Panc1 (cell line): ENCODE measurements around the gene AKAP13. TPM values are rescaled to one million over a fixed set of nuclear protein-coding genes. Genes with fewer than 3 reads are reported as not detected.

Experiments used
- ATAC-seq: fragments of 200-7000 bp; cut with Tn5 transposase; 2 replicates; pipeline ENCODE4 v1.9.1; 2020; ENCODE audit warnings: mild to moderate bottlenecking, moderate library complexity
- BruUV-seq: library from RNA; stranded (reverse); fragments of 400-500 nt; replicated peaks from 2 replicates; lab custom pipeline; 2021; lab: Mats Ljungman, UMichigan
- CTCF ChIA-PET: fragments of 300-600 bp; sonication (Branson Sonifier 250); formaldehyde crosslinking; loops from one replicate; lab custom pipeline; 2022; ENCODE audit warnings: antibody characterized with exemption; lab: Charles Lee
- POLR2A ChIA-PET: fragments of 300-600 bp; sonication (Branson Sonifier 250); formaldehyde crosslinking; loops from one replicate; lab custom pipeline; 2022; ENCODE audit warnings: antibody characterized with exemption; lab: Charles Lee
- DNase-seq: peaks from one replicate; pipeline ENCODE4 v3.0.0-alpha.2; 2010; ENCODE audit warnings: low read depth, low spot score
- H3K27ac ChIP-seq: 2 replicates; pipeline ENCODE4 v1.5.1; 2011; ENCODE audit warnings: mild to moderate bottlenecking, low read length, inconsistent platforms
- H3K27me3 ChIP-seq: fragments of 200-500 bp; sonication (Bioruptor generic); 2 replicates; pipeline ENCODE4 v1.6.0; 2014; ENCODE audit warnings: low read length, inconsistent platforms; ENCODE audit not compliant: control insufficient read depth, insufficient read depth
- H3K36me3 ChIP-seq: fragments of 200-500 bp; sonication (Bioruptor generic); 2 replicates; pipeline ENCODE4 v1.5.1; 2014; ENCODE audit warnings: inconsistent platforms, mild to moderate bottlenecking, low read length, moderate library complexity; ENCODE audit not compliant: control insufficient read depth, insufficient read depth
- H3K4me1 ChIP-seq: 2 replicates; pipeline ENCODE4 v1.5.1; 2011; ENCODE audit warnings: inconsistent platforms, mild to moderate bottlenecking, low read length, moderate library complexity; ENCODE audit not compliant: control insufficient read depth, insufficient read depth
- H3K4me3 ChIP-seq, 2 experiments: 2 replicates each; pipeline ENCODE4 v1.5.1; 2011 to 2012; ENCODE audit warnings: low read depth in 2 of 2, low read length in 2 of 2, mild to moderate bottlenecking in 2 of 2, inconsistent platforms in 1 of 2, moderate library complexity in 1 of 2
- H3K9me3 ChIP-seq: fragments of 200-500 bp; sonication (Bioruptor generic); 2 replicates; pipeline ENCODE4 v1.5.1; 2014; ENCODE audit warnings: low read depth, mild to moderate bottlenecking, inconsistent platforms, low read length, moderate library complexity; ENCODE audit not compliant: control insufficient read depth, insufficient read depth
- POLR2AphosphoS5 ChIP-seq: IDR thresholded peaks from 2 replicates; pipeline ENCODE4 v1.6.1; 2012; ENCODE audit warnings: mild to moderate bottlenecking, low read depth, low read length, moderate library complexity
- SIN3A ChIP-seq: IDR thresholded peaks from 2 replicates; pipeline ENCODE4 v1.6.1; 2012; ENCODE audit warnings: low read depth, mild to moderate bottlenecking, low read length, moderate library complexity, borderline replicate concordance; ENCODE audit not compliant: insufficient read depth
- TCF7L2 ChIP-seq: IDR thresholded peaks from 2 replicates; pipeline ENCODE4 v1.6.1; 2011; ENCODE audit warnings: mild to moderate bottlenecking, low read depth, low read length, inconsistent platforms
- in situ Hi-C: cut with HindIII; loops from 2 replicates; pipeline ENCODE4 v1.10.0; 2016; ENCODE audit warnings: low sequenced_read_pairs, low pct_unique_long_range_greater_than_20kb
- intact Hi-C: fragments of 100-400 bp; cut with micrococcal nuclease; formaldehyde crosslinking; loops from one replicate; pipeline ENCODE4 v1.10.0; 2022; ENCODE audit not compliant: unreplicated experiment
- total RNA-seq: library from RNA; stranded (reverse); gene quantifications from one replicate; pipeline ENCODE4 v1.2.1, GENCODE V29; 2021; ENCODE audit not compliant: unreplicated experiment
- TF ChIP-seq, protein P1 (sequence below), 2 experiments: IDR thresholded peaks; 2 replicates each; pipeline ENCODE4 v1.6.1; 2011 to 2012; ENCODE audit warnings: low read depth in 2 of 2, control low read depth in 1 of 2, low read length in 1 of 2, mild to moderate bottlenecking in 1 of 2, moderate library complexity in 1 of 2; ENCODE audit not compliant: insufficient read depth in 1 of 2
- TF ChIP-seq, protein P2 (sequence below): fragments of 450-650 bp; IDR thresholded peaks from 2 replicates; pipeline ENCODE4 v1.5.1; 2017; ENCODE audit warnings: mild to moderate bottlenecking

Gene AKAP13
- total RNA-seq, 1 experiment from 2014 or later: 94.2 TPM

DNA sequence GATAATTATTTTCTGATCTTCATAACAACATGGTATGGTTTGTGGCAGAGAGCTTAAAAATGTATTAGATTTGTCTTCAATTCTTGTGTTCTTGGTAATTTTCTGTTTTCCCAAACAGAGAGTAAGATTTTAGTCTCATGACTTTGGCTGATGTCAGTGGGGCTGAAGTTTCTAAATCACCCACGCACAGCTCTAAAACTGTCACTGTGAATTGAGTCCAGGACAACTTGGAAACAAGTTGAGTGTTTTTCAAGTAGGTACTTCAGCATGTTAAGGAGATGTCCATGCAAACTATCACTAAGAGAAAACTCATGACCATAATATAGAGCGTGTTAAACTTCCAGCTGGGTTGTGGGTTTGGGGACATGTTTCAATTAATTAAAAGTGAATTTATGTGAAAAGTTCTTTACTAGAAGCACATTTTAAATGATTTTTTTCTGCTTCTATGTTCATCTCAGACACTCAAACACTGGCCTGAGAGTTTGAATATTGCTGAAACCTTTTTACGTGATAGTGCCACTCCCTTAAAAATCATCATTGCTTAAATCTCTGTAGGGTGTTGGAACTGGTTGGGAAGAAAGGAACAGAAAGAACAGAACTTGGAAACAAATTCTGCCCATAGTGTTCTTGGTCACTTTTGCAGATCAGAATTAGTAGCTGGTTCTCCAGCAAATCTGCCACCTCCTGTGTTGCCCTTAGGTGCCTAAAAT lies 324.5 kb downstream of the AKAP13 start:
- in situ Hi-C loops: no loop called here
- H3K9me3 ChIP-seq: no peaks in the 10 kb centered on the region
- TF ChIP-seq POLR2AphosphoS5: no peak
- TF ChIP-seq, protein P1, sequence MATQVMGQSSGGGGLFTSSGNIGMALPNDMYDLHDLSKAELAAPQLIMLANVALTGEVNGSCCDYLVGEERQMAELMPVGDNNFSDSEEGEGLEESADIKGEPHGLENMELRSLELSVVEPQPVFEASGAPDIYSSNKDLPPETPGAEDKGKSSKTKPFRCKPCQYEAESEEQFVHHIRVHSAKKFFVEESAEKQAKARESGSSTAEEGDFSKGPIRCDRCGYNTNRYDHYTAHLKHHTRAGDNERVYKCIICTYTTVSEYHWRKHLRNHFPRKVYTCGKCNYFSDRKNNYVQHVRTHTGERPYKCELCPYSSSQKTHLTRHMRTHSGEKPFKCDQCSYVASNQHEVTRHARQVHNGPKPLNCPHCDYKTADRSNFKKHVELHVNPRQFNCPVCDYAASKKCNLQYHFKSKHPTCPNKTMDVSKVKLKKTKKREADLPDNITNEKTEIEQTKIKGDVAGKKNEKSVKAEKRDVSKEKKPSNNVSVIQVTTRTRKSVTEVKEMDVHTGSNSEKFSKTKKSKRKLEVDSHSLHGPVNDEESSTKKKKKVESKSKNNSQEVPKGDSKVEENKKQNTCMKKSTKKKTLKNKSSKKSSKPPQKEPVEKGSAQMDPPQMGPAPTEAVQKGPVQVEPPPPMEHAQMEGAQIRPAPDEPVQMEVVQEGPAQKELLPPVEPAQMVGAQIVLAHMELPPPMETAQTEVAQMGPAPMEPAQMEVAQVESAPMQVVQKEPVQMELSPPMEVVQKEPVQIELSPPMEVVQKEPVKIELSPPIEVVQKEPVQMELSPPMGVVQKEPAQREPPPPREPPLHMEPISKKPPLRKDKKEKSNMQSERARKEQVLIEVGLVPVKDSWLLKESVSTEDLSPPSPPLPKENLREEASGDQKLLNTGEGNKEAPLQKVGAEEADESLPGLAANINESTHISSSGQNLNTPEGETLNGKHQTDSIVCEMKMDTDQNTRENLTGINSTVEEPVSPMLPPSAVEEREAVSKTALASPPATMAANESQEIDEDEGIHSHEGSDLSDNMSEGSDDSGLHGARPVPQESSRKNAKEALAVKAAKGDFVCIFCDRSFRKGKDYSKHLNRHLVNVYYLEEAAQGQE (IDR thresholded peaks at IDR 0.05; ENCODE audit: insufficient read depth in 1 of 2, low read depth in 2 of 2, low read length in 1 of 2): no peak
- no peak for TF ChIP-seq TCF7L2
- TF ChIP-seq, protein P2, sequence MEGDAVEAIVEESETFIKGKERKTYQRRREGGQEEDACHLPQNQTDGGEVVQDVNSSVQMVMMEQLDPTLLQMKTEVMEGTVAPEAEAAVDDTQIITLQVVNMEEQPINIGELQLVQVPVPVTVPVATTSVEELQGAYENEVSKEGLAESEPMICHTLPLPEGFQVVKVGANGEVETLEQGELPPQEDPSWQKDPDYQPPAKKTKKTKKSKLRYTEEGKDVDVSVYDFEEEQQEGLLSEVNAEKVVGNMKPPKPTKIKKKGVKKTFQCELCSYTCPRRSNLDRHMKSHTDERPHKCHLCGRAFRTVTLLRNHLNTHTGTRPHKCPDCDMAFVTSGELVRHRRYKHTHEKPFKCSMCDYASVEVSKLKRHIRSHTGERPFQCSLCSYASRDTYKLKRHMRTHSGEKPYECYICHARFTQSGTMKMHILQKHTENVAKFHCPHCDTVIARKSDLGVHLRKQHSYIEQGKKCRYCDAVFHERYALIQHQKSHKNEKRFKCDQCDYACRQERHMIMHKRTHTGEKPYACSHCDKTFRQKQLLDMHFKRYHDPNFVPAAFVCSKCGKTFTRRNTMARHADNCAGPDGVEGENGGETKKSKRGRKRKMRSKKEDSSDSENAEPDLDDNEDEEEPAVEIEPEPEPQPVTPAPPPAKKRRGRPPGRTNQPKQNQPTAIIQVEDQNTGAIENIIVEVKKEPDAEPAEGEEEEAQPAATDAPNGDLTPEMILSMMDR: no peak
- TF ChIP-seq SIN3A: no peak
- no peaks in the 10 kb centered on the region for H3K36me3 ChIP-seq
- no peak for ATAC-seq
- intact Hi-C loops: loop anchor here (10.0 kb wide), 1 partner anchor 410 kb away; no protein-coding TSS in a partner anchor
- H3K27me3 ChIP-seq: no peaks in the 10 kb centered on the region
- peaks cover 11% of the 10 kb centered on the region for H3K4me1 ChIP-seq
- CTCF ChIA-PET: no interaction called here
- no TSS peak for BruUV-seq
- H3K4me3 ChIP-seq: no peak overlapping the region
- POLR2A ChIA-PET: no interaction called here
- H3K27ac ChIP-seq: no peak overlapping the region
- DNase-seq: no peak

DNA sequence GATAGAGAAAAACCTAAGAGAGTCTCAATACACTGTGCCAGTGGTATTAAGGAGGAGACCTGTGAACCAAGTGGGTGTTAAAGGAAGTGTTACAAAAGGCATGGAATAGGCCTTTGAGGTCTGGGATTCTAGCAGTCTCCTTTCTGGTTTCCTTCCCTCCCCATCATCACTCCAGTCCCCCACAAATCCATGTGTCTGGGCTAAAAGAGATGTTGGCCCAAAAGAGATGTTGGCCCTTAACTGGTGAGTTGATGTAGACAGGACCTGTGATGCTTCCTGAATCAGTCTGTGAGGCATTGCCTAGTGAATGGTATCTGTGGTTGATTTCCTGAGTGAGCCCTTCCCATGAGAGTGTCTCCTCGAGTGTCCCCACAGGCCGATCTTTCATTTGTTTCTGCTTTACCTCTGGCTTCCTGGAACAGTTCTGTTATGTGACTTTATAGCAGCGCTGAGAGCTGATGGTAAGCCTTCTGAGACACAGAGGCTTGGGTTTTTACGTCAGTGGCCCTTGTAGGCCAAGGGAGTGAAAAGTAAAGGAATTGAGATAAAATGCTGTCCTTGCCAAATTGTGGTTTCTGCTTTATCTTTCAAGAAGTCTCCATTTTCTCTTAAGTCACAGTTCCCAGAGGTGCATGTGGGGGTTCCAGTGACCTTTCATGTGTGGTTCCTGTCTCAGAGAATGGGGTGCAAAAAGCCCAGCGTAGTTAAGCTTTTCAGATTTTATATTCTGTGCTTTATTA lies 326.5 kb downstream of the AKAP13 start:
- no TSS peak for BruUV-seq
- Histone ChIP-seq H3K4me3 (no peak overlapping the region), H3K27me3 (no peaks in the 10 kb centered on the region), H3K36me3 (peaks cover 3% of the 10 kb centered on the region; the same call in 1 of the 2 replicates), H3K4me1 (peaks cover 11% of the 10 kb centered on the region), H3K9me3 (no peaks in the 10 kb centered on the region), H3K27ac (peak overlapping the region; percentile 55; the same call in 1 of the 2 replicates)
- intact Hi-C loops (loop anchor here (10.0 kb wide), 1 partner anchor 412 kb away; no protein-coding TSS in a partner anchor), in situ Hi-C loops (no loop called here)
- ATAC-seq (peak; percentile 46; the same call in 1 of the 2 replicates), DNase-seq (no peak)
- CTCF ChIA-PET: no interaction called here
- TF ChIP-seq, protein P1 (IDR thresholded peaks at IDR 0.05; ENCODE audit: insufficient read depth in 1 of 2, low read depth in 2 of 2, low read length in 1 of 2): no peak
- no peak for TF ChIP-seq SIN3A
- TF ChIP-seq TCF7L2: no peak
- TF ChIP-seq, protein P2: no peak
- TF ChIP-seq POLR2AphosphoS5: no peak
- POLR2A ChIA-PET: interaction anchor here (0.5 to 0.9 kb wide), 2 partner anchors 9 to 14 kb away, joined by 5 to 6 read pairs; no protein-coding TSS in a partner anchor
